H1 (cell line): ENCODE results near the gene SPACA9. TPM values are rescaled to one million over a fixed set of nuclear protein-coding genes. Genes with fewer than 3 reads are reported as not detected.

ENCODE experiments used
- CHD7 ChIP-seq: fragments of 300-600 bp; sonication (generic); IDR thresholded peaks from 2 replicates; pipeline ENCODE4 v1.7.1; 2012; ENCODE audit warnings: low read length, moderate library complexity, mild to moderate bottlenecking, inconsistent platforms; ENCODE audit not compliant: insufficient replicate concordance
- KDM5A ChIP-seq: fragments of 200-600 bp; IDR thresholded peaks from 2 replicates; pipeline ENCODE4 v1.7.1; 2012; ENCODE audit warnings: mild to moderate bottlenecking, low read length, inconsistent platforms, mixed read lengths
- NRF1 ChIP-seq: IDR thresholded peaks from 2 replicates; pipeline ENCODE4 v1.6.1; 2011; ENCODE audit warnings: mild to moderate bottlenecking, low read depth, low read length, improper control_type of control experiment
- RAD21 ChIP-seq, 2 experiments: IDR thresholded peaks in 1 of 2; conservative IDR thresholded peaks in 1 of 2; 2 replicates each; pipeline ENCODE4 v1.6.1; 2011; ENCODE audit warnings: low read depth in 2 of 2, low read length in 2 of 2, improper control_type of control experiment in 1 of 2, inconsistent platforms in 1 of 2, mild to moderate bottlenecking in 1 of 2, moderate library complexity in 1 of 2
- SP4 ChIP-seq: IDR thresholded peaks from 2 replicates; pipeline ENCODE4 v1.6.1; 2012; ENCODE audit warnings: low read length, inconsistent platforms
- TBP ChIP-seq: IDR thresholded peaks from 2 replicates; pipeline ENCODE4 v1.6.1; 2011; ENCODE audit warnings: low read depth, low read length, improper control_type of control experiment
- TCF12 ChIP-seq: IDR thresholded peaks from 2 replicates; pipeline ENCODE4 v1.6.1; 2011; ENCODE audit warnings: low read depth, mild to moderate bottlenecking, low read length
- polyA plus RNA-seq, 7 experiments: library from polyadenylated mRNA; depleted of rRNA in 3 of 7; stranded (reverse) in 5 of 7; unstranded in 2 of 7; fragments of >200 nt in 5 of 7; fragments of 200-250 nt in 2 of 7; gene quantifications; 1 replicate in 5 of 7; 2 replicates in 1 of 7; 4 replicates in 1 of 7; pipeline versions ENCODE4 v1.2.1 to v1.2.3, GENCODE V29; 2011 to 2013; ENCODE audit warnings: missing spikeins in 2 of 7, mixed read lengths in 2 of 7
- total RNA-seq: library from RNA; stranded (reverse); fragmentation: NEBNext Ultra II Directional; extraction: Animal tissue kit (Norgen Biotek cat#: 25700); gene quantifications from 2 replicates; pipeline ENCODE4 v1.2.1, GENCODE V29; 2021

The SPACA9 gene
- total and polyA plus RNA-seq, 2 of the 8 experiments (the other 6 are each of a cell fraction or from before 2014, with no cell fraction given) = 0.63 to 1.3 TPM

GRCh38 chr9:132887181-132888120 is 8.8 kb downstream of the SPACA9 start (continued):
- no peak for TF ChIP-seq SP4
- TF ChIP-seq KDM5A = no peak
- TF ChIP-seq CHD7 = no peak
- no peak for TF ChIP-seq RAD21 (IDR thresholded peaks at IDR 0.05 in 1 of 2, conservative IDR thresholded peaks at IDR 0.05 in 1 of 2; ENCODE audit: low read depth in 2 of 2, low read length in 2 of 2)
- TF ChIP-seq NRF1 = no peak
- no peak for TF ChIP-seq TBP
- no peak for TF ChIP-seq TCF12
